ENCODE results near the gene ANTKMT. TPM values are rescaled to one million over a fixed set of nuclear protein-coding genes. Genes with fewer than 3 reads are reported as not detected.
"Not testable (repeated sequence)": the region's sequence is repeated elsewhere in the genome, so short reads cannot be mapped to it uniquely, and the experiment has no call there.

ANTKMT gene
- total RNA-seq, 1 donor from 2014 or later = 26.0 TPM

DNA sequence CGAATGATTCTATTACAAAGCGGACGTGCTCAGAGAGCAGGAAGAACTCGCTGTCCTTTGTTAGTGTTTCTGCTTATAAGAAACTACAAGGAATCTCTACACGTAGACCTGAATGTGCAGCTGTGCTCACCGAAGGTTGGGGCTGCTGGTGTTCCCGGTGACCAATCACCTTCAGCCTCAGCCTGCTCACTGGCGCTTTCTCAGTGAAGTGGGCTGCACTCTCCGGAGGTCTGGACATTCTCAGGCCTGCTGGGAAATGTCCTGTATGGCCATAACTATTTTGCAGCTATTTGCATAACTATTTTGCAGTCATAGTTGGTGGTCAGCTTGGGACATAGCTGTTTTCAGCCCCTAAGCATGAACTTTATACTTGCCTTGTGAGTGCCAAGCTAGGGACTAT is 29.5 kb downstream of the ANTKMT start:
- no peak for DNase-seq (ENCODE audit: extremely low spot score in 2 of 2)
- H3K27ac ChIP-seq = no peak overlapping the region
- H3K4me1 ChIP-seq = no peaks in the 10 kb centered on the region
- H3K27me3 ChIP-seq = no peaks in the 10 kb centered on the region
- H3K9me3 ChIP-seq = no peaks in the 10 kb centered on the region
- H3K36me3 ChIP-seq = no peaks in the 10 kb centered on the region
- H3K4me3 ChIP-seq = no peak overlapping the region
- TF ChIP-seq POLR2AphosphoS5 (IDR thresholded peaks at IDR 0.05; ENCODE audit: insufficient read depth in 1 of 2, low read depth in 1 of 2) (no peak), POLR2A (IDR thresholded peaks at IDR 0.05) (no peak)
- TF ChIP-seq, protein P1, sequence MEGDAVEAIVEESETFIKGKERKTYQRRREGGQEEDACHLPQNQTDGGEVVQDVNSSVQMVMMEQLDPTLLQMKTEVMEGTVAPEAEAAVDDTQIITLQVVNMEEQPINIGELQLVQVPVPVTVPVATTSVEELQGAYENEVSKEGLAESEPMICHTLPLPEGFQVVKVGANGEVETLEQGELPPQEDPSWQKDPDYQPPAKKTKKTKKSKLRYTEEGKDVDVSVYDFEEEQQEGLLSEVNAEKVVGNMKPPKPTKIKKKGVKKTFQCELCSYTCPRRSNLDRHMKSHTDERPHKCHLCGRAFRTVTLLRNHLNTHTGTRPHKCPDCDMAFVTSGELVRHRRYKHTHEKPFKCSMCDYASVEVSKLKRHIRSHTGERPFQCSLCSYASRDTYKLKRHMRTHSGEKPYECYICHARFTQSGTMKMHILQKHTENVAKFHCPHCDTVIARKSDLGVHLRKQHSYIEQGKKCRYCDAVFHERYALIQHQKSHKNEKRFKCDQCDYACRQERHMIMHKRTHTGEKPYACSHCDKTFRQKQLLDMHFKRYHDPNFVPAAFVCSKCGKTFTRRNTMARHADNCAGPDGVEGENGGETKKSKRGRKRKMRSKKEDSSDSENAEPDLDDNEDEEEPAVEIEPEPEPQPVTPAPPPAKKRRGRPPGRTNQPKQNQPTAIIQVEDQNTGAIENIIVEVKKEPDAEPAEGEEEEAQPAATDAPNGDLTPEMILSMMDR (IDR thresholded peaks at IDR 0.05) = no peak
- intact Hi-C loops (cut with DNase I) = no loop called here

DNA sequence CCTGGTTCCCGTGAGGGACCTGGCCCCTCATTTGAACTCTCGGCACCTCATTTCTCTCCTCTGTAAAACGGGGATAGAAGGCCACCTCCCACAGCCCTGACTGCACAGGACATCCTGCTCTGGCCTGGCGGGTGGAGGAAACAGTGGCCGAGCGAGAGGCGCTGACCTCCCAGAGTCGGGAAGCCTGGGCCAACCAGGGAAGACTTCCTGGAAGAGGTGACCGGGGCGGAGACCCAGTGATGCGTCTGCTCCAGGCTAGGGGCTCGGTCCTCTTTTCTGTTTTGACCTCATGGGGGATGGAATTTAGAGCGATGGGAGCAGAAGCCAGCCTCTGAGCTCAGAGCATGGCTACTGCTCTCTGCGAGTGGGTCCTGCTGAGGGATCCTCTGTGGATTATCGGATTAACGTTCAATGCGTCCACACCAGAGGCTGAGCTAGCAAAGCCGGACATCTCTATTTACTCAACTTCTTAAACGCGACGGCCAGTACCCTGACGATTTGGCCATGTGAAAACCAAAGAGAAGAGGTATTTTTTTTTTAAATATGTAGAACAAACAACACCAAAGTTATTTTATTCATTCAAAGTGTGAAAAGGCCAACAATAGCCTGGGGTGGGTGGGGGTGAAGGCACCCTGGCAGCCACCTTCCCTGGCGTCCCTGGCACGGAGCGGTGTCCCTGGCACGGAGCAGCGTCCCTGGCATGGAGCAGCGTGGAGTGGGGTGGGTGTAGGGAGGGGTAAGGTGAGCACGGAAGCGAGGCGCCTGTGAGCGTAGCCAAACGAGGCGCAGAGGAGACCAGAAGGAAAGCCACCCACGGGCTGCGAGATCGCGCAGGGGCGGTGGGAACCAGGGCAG is 30.4 kb downstream of the ANTKMT start:
- TF ChIP-seq, protein P1 (IDR thresholded peaks at IDR 0.05) = no peak
- TF ChIP-seq POLR2A (IDR thresholded peaks at IDR 0.05) (no peak), POLR2AphosphoS5 (IDR thresholded peaks at IDR 0.05; ENCODE audit: insufficient read depth in 1 of 2, low read depth in 1 of 2) (no peak)
- no peak overlapping the region for H3K4me3 ChIP-seq
- no peaks in the 10 kb centered on the region for H3K36me3 ChIP-seq
- H3K9me3 ChIP-seq = no peaks in the 10 kb centered on the region
- H3K27me3 ChIP-seq = no peaks in the 10 kb centered on the region
- intact Hi-C loops (cut with DNase I) = no loop called here
- no peak for DNase-seq (ENCODE audit: extremely low spot score in 2 of 2)
- H3K4me1 ChIP-seq = no peaks in the 10 kb centered on the region
- H3K27ac ChIP-seq = no peak overlapping the region

DNA sequence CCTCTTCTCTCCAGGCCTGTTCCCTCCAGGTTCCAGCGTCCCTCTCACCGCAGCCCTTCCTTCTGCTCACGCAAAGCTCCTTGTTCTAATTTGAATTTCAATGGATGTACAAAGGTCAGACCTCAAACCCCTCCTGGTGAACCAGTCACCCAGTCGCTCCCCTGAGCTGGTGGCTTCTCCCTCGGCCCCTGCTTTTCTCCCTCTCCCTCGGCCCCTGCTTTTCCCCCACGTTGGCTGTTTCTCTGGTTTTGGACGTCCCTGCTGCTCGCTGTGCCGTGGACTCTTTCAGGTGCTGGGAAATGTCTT is 31.0 kb downstream of the ANTKMT start:
- DNase-seq (ENCODE audit: extremely low spot score in 2 of 2) = no peak
- no peaks in the 10 kb centered on the region for H3K27me3 ChIP-seq
- no peak overlapping the region for H3K27ac ChIP-seq
- no peaks in the 10 kb centered on the region for H3K36me3 ChIP-seq
- TF ChIP-seq POLR2A (IDR thresholded peaks at IDR 0.05) (no peak), POLR2AphosphoS5 (IDR thresholded peaks at IDR 0.05; ENCODE audit: insufficient read depth in 1 of 2, low read depth in 1 of 2) (no peak)
- TF ChIP-seq, protein P1 (IDR thresholded peaks at IDR 0.05) = no peak
- intact Hi-C loops (cut with DNase I) = no loop called here
- H3K4me3 ChIP-seq = no peak overlapping the region
- H3K9me3 ChIP-seq = no peaks in the 10 kb centered on the region
- H3K4me1 ChIP-seq = no peaks in the 10 kb centered on the region

DNA sequence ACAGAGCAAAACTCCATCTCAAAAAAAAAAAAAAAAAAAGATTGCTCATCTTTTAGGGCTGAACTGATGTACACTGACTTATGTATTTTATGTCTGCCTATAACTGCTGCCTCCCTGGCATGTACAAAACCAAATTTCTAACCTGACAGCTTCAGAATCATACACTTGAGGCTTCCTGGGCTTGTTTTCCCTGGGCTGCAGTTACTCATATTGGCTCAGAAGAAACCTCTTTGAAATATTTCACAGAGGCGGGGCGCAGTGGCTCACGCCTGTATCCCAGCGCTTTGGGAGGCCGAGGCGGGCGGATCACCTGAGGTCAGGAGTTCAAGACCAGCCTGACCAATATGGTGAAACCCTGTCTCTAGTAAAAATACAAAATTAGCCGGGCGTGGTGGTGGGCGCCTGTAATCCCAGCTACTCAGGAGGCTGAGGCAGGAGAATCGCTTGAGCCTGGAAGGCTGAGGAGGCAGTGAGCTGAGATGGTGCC is 33.2 kb downstream of the ANTKMT start:
- H3K4me1 ChIP-seq; DNase-seq (ENCODE audit: extremely low spot score in 2 of 2); H3K9me3 ChIP-seq; H3K36me3 ChIP-seq; H3K27ac ChIP-seq; intact Hi-C loops (cut with DNase I); H3K27me3 ChIP-seq; H3K4me3 ChIP-seq: not testable (repeated sequence)

DNA sequence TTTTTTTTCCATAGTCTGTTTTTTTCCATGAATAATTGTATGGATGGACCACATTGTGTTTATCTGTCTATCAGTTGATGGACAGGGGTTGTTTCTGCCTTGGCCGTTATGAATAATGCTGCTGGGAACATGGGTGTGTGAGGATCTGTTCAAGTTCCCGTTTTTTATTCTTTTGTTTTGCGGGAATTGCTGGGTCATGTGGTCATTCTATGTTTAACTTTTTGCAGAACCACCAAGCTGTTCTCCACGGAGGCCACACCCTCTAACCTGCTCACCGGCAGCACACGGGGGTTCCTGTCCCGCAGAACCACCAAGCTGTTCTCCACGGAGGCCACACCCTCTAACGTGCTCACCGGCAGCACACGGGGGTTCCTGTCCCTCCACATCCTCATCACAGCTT is 33.7 kb downstream of the ANTKMT start:
- no peaks in the 10 kb centered on the region for H3K27me3 ChIP-seq
- H3K36me3 ChIP-seq = no peaks in the 10 kb centered on the region
- TF ChIP-seq POLR2AphosphoS5 (IDR thresholded peaks at IDR 0.05; ENCODE audit: insufficient read depth in 1 of 2, low read depth in 1 of 2) (no peak), POLR2A (IDR thresholded peaks at IDR 0.05) (no peak)
- no peak overlapping the region for H3K4me3 ChIP-seq
- no peak overlapping the region for H3K27ac ChIP-seq
- H3K4me1 ChIP-seq = no peaks in the 10 kb centered on the region
- DNase-seq (ENCODE audit: extremely low spot score in 2 of 2) = no peak
- intact Hi-C loops (cut with DNase I) = no loop called here
- no peaks in the 10 kb centered on the region for H3K9me3 ChIP-seq

DNA sequence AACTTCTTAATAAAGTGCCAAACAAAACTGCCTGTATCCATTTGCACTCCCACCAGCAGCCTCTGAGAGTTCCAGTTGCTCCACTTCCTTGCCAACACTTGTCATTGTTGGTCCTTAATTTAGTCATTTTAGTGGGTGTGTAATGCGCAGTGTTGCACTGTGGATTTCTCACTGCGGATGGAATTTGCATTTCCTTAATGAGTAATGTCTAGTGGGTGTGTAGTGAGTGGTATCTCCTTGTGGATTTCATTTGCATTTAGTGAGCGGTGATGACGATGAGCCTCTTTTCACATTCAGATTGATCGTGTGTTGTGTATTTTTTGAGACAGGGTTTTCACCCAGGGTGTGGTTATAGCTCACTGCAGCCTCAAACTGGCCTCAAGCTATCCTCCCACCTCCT is 35.5 kb downstream of the ANTKMT start:
- Histone ChIP-seq H3K9me3 (no peaks in the 10 kb centered on the region), H3K27me3 (no peaks in the 10 kb centered on the region), H3K4me3 (no peak overlapping the region), H3K27ac (no peak overlapping the region), H3K36me3 (no peaks in the 10 kb centered on the region), H3K4me1 (peaks cover 8% of the 10 kb centered on the region)
- TF ChIP-seq POLR2AphosphoS5 (IDR thresholded peaks at IDR 0.05; ENCODE audit: insufficient read depth in 1 of 2, low read depth in 1 of 2) = no peak
- TF ChIP-seq, protein P1 (IDR thresholded peaks at IDR 0.05) = no peak
- TF ChIP-seq POLR2A (IDR thresholded peaks at IDR 0.05) = no peak
- no peak for DNase-seq (ENCODE audit: extremely low spot score in 2 of 2)
- intact Hi-C loops (cut with DNase I) = no loop called here

All from vagina (tissue), 2 donors.